HG02981 (cell line): ENCODE results near the gene LAMA4.

ENCODE experiments used
- ATAC-seq: cut with Tn5 transposase; IDR thresholded peaks from one replicate; pipeline ENCODE4 v1.9.1; 2021; ENCODE audit warnings: mild to moderate bottlenecking, moderate library complexity; ENCODE audit not compliant: unreplicated experiment

Gene LAMA4

GRCh38 chr6:112241820-112242429, 12.4 kb downstream of the LAMA4 start:
- ATAC-seq: no peak

- ATAC-seq: no peak
Measured at GRCh38 chr6:112237595-112237994, 16.8 kb downstream of the LAMA4 start.

DNA sequence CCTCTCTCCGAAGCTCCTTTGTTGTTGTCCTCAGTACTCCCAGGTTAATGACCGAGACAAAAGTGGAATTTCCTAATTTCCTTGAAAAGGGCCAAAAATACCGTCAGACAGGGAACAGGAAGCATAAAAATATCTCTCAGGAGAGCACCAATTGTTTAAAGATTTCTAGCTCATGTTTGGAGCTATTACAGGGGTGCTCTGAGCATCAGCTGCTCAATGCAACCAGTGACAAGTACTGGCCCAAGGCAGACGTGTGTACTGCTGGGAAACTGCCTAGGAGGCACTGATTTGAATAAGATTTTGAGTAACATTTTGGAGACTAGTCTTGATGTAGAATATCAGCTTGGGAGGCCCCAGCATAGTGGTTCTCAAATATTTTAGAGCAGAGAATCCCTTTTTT, 17.3 kb downstream of the LAMA4 start:
- no peak for ATAC-seq

GRCh38 chr6:112235956-112236355, 18.4 kb downstream of the LAMA4 start:
- no peak for ATAC-seq

- ATAC-seq: no peak
Measured at GRCh38 chr6:112234601-112235000, 19.8 kb downstream of the LAMA4 start.

- no peak for ATAC-seq
Measured at GRCh38 chr6:112233847-112234246, 20.5 kb downstream of the LAMA4 start.

- ATAC-seq: no peak
Measured at GRCh38 chr6:112232845-112233256, 21.5 kb downstream of the LAMA4 start.

- ATAC-seq: no peak
Measured at GRCh38 chr6:112231594-112232060, 22.7 kb downstream of the LAMA4 start.

DNA sequence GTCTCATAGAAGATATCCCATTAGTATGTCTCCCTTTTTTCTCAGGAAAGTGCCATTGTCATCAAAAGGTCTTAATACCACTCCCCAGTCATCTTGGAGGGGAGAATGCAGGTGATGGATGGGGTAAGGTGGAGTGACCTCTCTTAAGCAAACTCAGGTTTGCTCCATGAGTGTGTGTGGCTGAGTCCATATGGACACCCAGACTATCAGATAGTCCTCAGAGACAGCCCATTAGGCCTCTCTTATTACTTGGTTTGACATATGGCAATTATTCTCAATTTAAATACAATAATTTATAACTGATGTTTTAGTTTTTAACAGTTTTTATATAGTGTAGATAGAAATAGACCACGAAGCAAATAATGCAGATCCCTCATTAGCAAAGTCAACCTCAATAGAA, 23.2 kb downstream of the LAMA4 start:
- no peak for ATAC-seq

GRCh38 chr6:112228480-112229332, 25.7 kb downstream of the LAMA4 start:
- ATAC-seq: no peak

- no peak for ATAC-seq
Measured at GRCh38 chr6:112227992-112228391, 26.4 kb downstream of the LAMA4 start.

GRCh38 chr6:112227411-112227810, 27.0 kb downstream of the LAMA4 start:
- ATAC-seq: no peak

GRCh38 chr6:112225691-112226090, 28.7 kb downstream of the LAMA4 start:
- ATAC-seq: no peak

DNA sequence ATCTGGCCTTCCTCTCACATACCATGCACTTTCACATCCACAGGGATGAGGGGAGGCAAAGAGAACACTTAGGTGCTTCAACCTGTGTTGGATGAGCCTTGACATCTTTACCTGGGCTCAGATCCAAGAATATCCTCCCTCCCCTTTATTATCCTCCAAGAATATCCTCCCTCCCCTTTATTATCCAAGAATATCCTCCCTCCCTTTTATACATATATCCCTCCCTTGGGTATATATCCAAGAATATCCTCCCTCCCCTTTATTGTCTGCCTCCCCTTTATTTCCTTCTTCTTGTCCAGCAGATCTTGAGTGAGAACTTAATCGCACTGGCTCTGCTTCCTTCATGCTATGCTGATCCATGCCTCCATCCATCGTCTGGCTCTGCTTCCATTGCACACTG, 30.3 kb downstream of the LAMA4 start:
- ATAC-seq: no peak

- ATAC-seq: no peak
Measured at GRCh38 chr6:112223070-112223861, 31.1 kb downstream of the LAMA4 start.

GRCh38 chr6:112221981-112222852, 32.1 kb downstream of the LAMA4 start:
- ATAC-seq: no peak

- no peak for ATAC-seq
Measured at GRCh38 chr6:112221561-112221960, 32.8 kb downstream of the LAMA4 start.

GRCh38 chr6:112218563-112218962, 35.8 kb downstream of the LAMA4 start:
- no peak for ATAC-seq

GRCh38 chr6:112216662-112217551, 37.5 kb downstream of the LAMA4 start:
- no peak for ATAC-seq
